ENCODE measurements around the gene RXRG.

- TF ChIP-seq EZH2phosphoT487 (IDR thresholded peaks at IDR 0.05; ENCODE audit: insufficient read depth, low read depth) (no peak), EZH2 (IDR thresholded peaks at IDR 0.05; ENCODE audit: insufficient read depth, poor library complexity, severe bottlenecking) (no peak)
These were observed 35.1 kb downstream of the RXRG start for GRCh38 chr1:165409657-165410358.

All from GM23248 (cell line).